ENCODE results near the gene SS18.

Gene SS18

DNA sequence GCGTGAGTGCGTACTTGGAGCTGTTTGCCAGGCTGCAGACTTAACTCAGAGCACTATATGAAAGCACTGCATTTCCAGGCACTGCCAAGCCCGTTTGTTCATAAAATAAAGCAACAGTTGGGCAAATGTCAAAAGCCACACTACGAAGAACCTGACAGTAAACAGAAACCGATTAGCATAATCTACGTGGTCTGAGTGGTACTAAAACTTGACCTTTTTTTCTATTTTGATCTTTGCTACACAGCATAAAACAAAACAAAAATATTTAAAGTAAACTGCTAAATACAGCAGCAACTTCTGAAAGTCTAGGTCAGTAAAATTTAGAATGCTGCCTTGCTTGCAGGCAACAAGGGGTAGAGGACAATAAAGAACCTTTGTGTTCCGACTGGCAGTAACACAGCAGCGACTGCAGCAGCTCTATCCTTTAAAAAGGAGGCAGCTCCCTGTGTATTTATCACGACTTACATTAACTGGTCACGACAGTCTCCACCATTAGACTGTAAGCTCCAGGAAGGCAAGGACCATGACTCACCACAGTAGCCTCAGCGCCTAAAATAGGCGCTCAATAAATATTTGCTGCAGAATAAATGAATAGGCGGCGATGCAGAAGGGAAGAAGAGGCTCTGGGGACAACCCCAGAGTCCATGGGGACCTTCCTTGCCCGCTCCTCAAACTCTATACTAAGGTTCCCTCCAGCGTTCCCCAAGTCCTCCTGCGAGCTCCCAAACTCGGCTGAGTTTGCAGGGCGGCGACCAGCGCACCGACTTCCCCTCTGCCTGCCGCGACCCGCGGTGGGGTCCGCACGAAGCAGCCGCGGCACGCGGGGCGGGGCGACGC is 902 bp downstream of the SS18 start:
- Mint-ChIP-seq H3K9me3 (no peaks in the 10 kb centered on the region), H3K27ac (peak overlapping the region; percentile 98), H3K27me3 (no peaks in the 10 kb centered on the region), H3K4me3 (peak overlapping the region; percentile 97), H3K36me3 (peaks cover 4% of the 10 kb centered on the region), H3K4me1 (peaks cover 23% of the 10 kb centered on the region)
- DNase-seq (ENCODE audit: low spot score in 2 of 2) (peak in 1 of 2 donors; percentile 3), ATAC-seq (ENCODE audit: low read depth) (no peak)

DNA sequence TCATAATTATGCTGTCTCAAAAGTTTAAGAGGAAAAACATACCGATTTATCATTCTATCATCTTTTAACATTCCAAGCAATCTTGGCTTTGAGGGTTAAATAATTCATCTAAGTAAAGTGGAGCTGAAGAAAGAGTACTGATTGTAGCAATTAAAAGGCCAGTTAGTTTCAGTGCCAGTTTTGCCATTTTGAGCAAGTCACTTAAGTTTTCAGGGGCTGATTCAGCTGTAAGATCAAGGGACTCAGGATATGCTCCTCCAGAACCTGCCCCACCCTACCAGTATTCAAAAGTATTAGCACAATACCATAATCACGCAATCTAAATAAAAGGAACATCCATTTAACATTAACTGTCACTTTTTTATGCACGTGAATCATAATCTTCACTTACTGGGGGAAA is 1.9 kb downstream of the SS18 start:
- H3K4me3 Mint-ChIP-seq = peak overlapping the region; percentile 97
- H3K27ac Mint-ChIP-seq = peak overlapping the region; percentile 98
- H3K4me1 Mint-ChIP-seq = peaks cover 23% of the 10 kb centered on the region
- no peaks in the 10 kb centered on the region for H3K9me3 Mint-ChIP-seq
- ATAC-seq (ENCODE audit: low read depth) = no peak
- H3K27me3 Mint-ChIP-seq = no peaks in the 10 kb centered on the region
- DNase-seq (ENCODE audit: low spot score in 2 of 2) = no peak
- H3K36me3 Mint-ChIP-seq = peaks cover 8% of the 10 kb centered on the region

DNA sequence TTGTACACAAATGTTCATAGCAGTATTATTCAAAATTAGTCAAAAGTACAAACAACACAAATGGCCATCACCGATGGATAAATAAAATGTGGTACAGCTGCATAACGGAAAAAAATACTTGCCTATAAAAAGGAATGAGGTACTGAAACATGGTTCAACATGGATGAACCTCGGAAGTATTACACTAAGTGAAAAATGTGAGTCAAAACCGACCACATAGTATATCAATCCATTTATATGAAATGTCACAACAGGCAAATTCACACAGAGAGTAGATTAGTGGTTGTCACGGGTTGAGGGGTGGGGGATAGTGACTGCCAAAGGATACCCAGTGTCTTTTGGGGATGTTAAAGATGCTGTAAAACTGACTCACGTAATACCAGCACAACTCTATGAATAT is 3.5 kb downstream of the SS18 start:
- ATAC-seq (ENCODE audit: low read depth) (no peak), DNase-seq (ENCODE audit: low spot score in 2 of 2) (no peak)
- Mint-ChIP-seq H3K36me3 (peaks cover 8% of the 10 kb centered on the region), H3K4me3 (peak overlapping the region; percentile 39), H3K4me1 (peaks cover 23% of the 10 kb centered on the region), H3K27me3 (no peaks in the 10 kb centered on the region), H3K9me3 (no peaks in the 10 kb centered on the region), H3K27ac (no peak overlapping the region)

DNA sequence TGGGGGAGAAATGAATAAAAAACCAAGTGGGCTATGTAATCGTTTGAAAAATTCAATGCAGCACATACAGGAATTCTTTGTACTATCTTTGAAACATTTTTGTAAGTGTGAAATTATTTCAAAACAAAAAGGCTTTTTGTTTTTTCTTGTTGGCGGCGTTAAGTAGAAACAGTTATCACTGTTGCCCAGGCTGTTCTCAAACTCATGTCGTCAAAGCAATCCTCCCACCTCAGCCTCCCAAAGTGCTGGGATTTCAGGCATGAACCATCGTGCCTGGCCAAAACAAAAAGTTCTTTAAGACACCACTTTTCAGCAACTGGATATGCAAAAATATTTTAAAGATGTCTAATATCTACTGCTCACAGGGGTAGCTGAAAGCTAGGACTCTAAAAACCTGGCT is 5.4 kb downstream of the SS18 start:
- DNase-seq (ENCODE audit: low spot score in 2 of 2) = no peak
- H3K9me3 Mint-ChIP-seq = no peaks in the 10 kb centered on the region
- no peak overlapping the region for H3K4me3 Mint-ChIP-seq
- H3K36me3 Mint-ChIP-seq = peaks cover 11% of the 10 kb centered on the region
- no peak for ATAC-seq (ENCODE audit: low read depth)
- H3K27ac Mint-ChIP-seq = no peak overlapping the region
- peaks cover 21% of the 10 kb centered on the region for H3K4me1 Mint-ChIP-seq
- H3K27me3 Mint-ChIP-seq = no peaks in the 10 kb centered on the region

DNA sequence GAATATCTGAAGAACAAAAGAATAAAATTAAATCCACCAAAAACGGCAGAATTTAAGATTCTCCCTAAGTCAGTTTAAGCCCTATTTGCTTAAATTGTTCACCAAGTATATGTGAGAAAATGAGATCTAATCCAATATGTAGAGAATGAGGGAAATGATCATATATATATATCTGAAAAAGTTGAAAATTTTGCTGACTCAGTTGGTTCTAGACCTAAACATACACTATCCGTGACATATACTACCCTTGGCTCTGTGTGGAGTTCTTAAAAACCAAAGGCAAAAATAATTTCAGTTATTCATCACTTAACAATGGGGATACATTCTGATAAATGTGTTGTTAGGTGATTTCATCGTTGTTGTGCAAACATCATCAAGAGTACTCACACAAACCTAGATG is 7.3 kb downstream of the SS18 start:
- DNase-seq (ENCODE audit: low spot score in 2 of 2) (no peak), ATAC-seq (ENCODE audit: low read depth) (no peak)
- H3K27me3 Mint-ChIP-seq = no peaks in the 10 kb centered on the region
- peaks cover 13% of the 10 kb centered on the region for H3K36me3 Mint-ChIP-seq
- peaks cover 16% of the 10 kb centered on the region for H3K4me1 Mint-ChIP-seq
- H3K4me3 Mint-ChIP-seq = no peak overlapping the region
- no peaks in the 10 kb centered on the region for H3K9me3 Mint-ChIP-seq
- no peak overlapping the region for H3K27ac Mint-ChIP-seq

DNA sequence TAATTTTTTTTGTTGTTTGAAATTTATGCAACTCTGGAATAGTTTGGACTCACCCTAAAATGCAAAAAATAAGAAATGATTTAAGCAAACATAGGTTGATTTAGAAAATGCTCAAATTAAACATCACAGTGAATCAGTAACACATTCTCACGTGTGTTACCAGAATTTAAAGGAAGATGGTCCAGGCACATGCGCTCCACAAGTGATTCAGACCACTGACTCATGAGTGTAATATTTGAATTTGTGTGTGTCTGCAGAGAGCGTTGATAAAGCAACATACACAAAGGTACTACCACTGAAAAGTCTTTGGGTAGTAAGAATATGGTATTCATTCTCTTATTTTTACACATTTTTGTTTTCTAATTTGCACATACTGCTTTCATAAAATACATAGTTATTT is 7.9 kb downstream of the SS18 start:
- peaks cover 13% of the 10 kb centered on the region for H3K36me3 Mint-ChIP-seq
- ATAC-seq (ENCODE audit: low read depth) = no peak
- no peak overlapping the region for H3K27ac Mint-ChIP-seq
- H3K4me1 Mint-ChIP-seq = peaks cover 14% of the 10 kb centered on the region
- H3K9me3 Mint-ChIP-seq = no peaks in the 10 kb centered on the region
- H3K27me3 Mint-ChIP-seq = no peaks in the 10 kb centered on the region
- no peak overlapping the region for H3K4me3 Mint-ChIP-seq
- no peak for DNase-seq (ENCODE audit: low spot score in 2 of 2)

DNA sequence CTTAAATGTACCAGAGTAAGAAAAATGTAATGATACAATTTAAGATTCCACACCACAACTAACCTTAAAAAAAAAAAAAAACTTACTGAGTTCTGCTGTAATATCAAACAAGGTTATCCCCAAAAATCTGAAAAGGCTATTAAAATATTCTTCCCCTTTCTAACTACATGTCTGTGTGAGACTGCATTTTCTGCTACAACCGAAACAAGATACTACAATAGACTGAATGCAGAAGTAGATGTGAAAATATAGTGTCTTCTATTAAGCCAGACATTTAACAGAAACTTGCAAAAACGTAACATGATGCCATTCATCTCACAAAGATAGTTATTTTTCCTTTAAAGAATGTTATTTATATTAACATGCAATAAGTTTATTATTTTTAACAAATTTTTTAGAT is 16.2 kb downstream of the SS18 start:
- ATAC-seq (ENCODE audit: low read depth) = no peak
- peaks cover 18% of the 10 kb centered on the region for H3K4me1 Mint-ChIP-seq
- DNase-seq (ENCODE audit: low spot score in 2 of 2) = no peak
- no peaks in the 10 kb centered on the region for H3K9me3 Mint-ChIP-seq
- no peaks in the 10 kb centered on the region for H3K27me3 Mint-ChIP-seq
- peaks cover 37% of the 10 kb centered on the region for H3K36me3 Mint-ChIP-seq
- H3K27ac Mint-ChIP-seq = no peak overlapping the region
- H3K4me3 Mint-ChIP-seq = no peak overlapping the region

DNA sequence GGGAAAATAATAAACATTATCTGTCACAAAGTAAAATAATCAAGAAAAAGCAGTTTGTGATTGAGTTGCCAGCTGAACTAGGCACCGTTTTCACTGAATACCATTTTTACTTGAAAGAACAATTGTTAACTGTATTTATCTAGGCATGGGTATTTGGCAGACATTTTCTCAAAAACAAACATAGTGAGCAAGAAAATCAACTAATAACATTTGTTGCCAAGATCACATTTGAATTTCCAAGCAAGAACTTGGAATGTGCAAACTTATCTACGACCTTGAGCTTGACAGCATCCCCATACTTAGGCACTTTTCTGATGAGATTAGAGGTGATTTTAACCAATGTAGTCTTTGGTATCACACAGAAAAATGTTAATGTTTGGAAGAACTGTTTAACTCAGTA is 16.7 kb downstream of the SS18 start:
- DNase-seq (ENCODE audit: low spot score in 2 of 2) (no peak), ATAC-seq (ENCODE audit: low read depth) (no peak)
- no peak overlapping the region for H3K4me3 Mint-ChIP-seq
- no peaks in the 10 kb centered on the region for H3K9me3 Mint-ChIP-seq
- H3K27me3 Mint-ChIP-seq = no peaks in the 10 kb centered on the region
- H3K36me3 Mint-ChIP-seq = peaks cover 38% of the 10 kb centered on the region
- peaks cover 16% of the 10 kb centered on the region for H3K4me1 Mint-ChIP-seq
- no peak overlapping the region for H3K27ac Mint-ChIP-seq

DNA sequence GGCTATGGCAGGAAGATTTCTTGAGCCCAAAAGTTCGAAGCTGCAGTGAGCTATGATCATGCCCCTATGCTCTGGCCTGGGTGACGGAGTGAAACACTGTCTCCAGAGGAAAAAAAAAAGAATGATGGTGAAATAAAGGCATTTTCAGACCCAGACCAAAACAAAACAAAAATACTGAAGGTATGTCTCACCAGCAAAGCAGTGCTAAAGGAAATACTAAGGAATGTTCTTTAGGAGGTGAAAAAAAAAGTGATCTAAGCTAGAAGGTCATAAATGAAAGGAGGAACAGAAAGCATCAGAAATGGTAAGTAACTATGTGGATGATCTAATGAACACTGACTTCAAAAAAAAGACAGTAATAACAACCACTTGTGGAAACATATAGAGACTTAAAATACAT is 18.7 kb downstream of the SS18 start:
- Mint-ChIP-seq H3K9me3 (no peaks in the 10 kb centered on the region), H3K4me1 (peaks cover 15% of the 10 kb centered on the region), H3K4me3 (no peak overlapping the region), H3K36me3 (peaks cover 43% of the 10 kb centered on the region), H3K27ac (no peak overlapping the region), H3K27me3 (no peaks in the 10 kb centered on the region)
- DNase-seq (ENCODE audit: low spot score in 2 of 2) (no peak), ATAC-seq (ENCODE audit: low read depth) (no peak)

DNA sequence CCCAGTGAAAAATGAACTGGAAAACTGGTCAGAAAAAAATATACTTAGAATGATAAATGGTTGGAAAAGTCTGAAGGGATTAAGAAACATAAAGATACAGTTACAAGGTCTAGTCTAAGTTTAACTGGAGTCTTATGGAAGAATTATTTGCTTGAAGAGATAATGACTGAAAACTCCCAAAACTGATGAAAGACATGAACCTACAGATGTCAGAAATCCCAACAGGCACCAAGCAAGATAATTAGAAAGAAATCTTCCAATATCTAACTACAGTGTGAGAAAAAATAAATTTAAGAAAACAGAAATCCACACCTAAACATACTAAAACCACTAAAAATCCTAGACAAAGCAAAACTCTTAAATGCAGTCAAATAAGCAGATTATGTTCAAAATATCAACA is 19.4 kb downstream of the SS18 start:
- peak overlapping the region; percentile 24 for H3K27ac Mint-ChIP-seq
- ATAC-seq (ENCODE audit: low read depth) (no peak), DNase-seq (ENCODE audit: low spot score in 2 of 2) (no peak)
- H3K9me3 Mint-ChIP-seq = no peaks in the 10 kb centered on the region
- no peaks in the 10 kb centered on the region for H3K27me3 Mint-ChIP-seq
- H3K4me1 Mint-ChIP-seq = peaks cover 18% of the 10 kb centered on the region
- H3K36me3 Mint-ChIP-seq = peaks cover 45% of the 10 kb centered on the region
- H3K4me3 Mint-ChIP-seq = no peak overlapping the region

DNA sequence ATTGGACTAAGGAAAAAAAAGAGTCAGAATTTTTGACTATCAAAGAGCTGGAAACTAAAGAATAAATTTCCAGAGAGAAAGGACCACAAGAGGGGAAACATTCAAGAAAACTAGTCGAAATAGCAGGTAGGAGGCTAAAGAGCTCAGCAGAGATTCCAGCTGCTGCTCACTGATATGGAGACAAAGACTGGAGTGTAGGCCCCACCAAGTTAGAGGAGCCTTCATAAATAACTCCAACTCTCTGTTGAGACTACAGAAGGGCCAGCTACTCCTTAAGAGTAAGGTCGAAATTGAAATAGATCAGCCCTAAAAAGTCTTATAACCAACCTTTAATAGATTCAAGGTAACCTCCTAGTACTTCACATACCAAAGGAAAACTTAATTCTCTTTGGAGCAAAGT is 31.1 kb downstream of the SS18 start:
- no peak for ATAC-seq (ENCODE audit: low read depth)
- no peaks in the 10 kb centered on the region for H3K27me3 Mint-ChIP-seq
- peaks cover 2% of the 10 kb centered on the region for H3K4me1 Mint-ChIP-seq
- H3K4me3 Mint-ChIP-seq = no peak overlapping the region
- peak overlapping the region; percentile 48 for H3K27ac Mint-ChIP-seq
- H3K36me3 Mint-ChIP-seq = peaks cover 30% of the 10 kb centered on the region
- no peaks in the 10 kb centered on the region for H3K9me3 Mint-ChIP-seq
- DNase-seq (ENCODE audit: low spot score in 2 of 2) = no peak

DNA sequence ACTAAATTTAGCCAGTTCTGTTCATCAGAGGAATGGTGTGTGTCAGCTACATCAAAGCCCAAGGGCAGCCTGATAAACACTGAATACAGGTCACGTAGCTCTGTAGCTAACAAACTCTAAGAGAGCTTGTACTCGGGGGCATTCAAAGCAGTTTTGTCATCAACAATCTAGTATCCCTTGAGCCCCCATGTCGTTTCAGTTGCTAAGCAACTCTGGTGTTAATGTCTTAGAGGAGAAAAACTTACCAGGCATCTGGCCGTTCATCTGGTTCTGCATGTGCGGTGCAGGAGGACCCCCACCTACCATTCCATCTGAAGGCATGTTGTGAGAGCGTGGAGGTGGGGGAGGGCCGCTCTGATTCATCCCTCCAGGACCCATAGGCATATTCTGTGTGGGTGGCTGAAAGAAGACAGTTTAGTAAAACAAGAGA is 33.1 kb downstream of the SS18 start:
- Mint-ChIP-seq H3K36me3 (peaks cover 39% of the 10 kb centered on the region), H3K9me3 (no peaks in the 10 kb centered on the region), H3K4me1 (peaks cover 2% of the 10 kb centered on the region), H3K4me3 (no peak overlapping the region), H3K27ac (peak overlapping the region; percentile 53), H3K27me3 (no peaks in the 10 kb centered on the region)
- DNase-seq (ENCODE audit: low spot score in 2 of 2) (no peak), ATAC-seq (ENCODE audit: low read depth) (no peak)

DNA sequence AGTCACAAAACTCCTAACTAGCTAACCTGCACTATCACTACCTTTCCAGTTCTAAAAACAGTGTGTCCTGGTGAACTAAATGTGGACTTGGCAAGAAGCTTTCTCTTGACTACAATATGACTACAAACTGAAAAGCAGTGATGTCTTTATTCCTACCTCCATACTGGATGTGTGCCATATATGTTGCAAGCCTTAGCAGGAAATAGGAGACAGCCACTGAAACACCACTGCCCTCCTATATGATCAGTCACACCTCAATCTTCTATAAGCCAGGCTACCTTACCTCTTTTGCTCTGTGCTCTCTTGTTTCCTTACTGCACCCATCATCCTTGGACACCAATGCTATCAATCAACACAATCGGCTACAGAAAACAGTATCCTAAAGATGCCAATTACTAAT is 34.1 kb downstream of the SS18 start:
- no peak overlapping the region for H3K27ac Mint-ChIP-seq
- H3K36me3 Mint-ChIP-seq = peaks cover 34% of the 10 kb centered on the region
- H3K4me3 Mint-ChIP-seq = no peak overlapping the region
- no peaks in the 10 kb centered on the region for H3K27me3 Mint-ChIP-seq
- H3K4me1 Mint-ChIP-seq = peaks cover 2% of the 10 kb centered on the region
- ATAC-seq (ENCODE audit: low read depth) = no peak
- DNase-seq (ENCODE audit: low spot score in 2 of 2) = no peak
- no peaks in the 10 kb centered on the region for H3K9me3 Mint-ChIP-seq

DNA sequence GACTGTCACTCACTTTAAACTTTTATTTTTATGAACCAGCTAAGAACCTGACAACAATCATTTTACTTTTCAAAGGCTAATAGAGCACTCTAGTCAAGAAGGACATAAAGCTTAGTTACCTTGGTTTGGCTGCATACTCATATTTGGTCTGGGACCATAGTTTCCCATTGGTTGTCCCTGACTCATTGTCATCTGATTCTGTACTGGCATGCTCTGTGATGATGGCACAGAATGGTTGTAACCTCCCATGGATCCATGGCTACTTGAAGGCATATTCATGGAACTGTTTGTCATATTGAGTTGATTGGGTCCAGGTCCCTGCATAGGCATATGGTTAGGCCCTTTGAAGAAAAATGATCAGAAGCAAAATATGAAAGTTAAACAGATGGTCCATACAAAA is 37.9 kb downstream of the SS18 start:
- H3K4me3 Mint-ChIP-seq = no peak overlapping the region
- ATAC-seq (ENCODE audit: low read depth) = no peak
- H3K4me1 Mint-ChIP-seq = no peaks in the 10 kb centered on the region
- no peak for DNase-seq (ENCODE audit: low spot score in 2 of 2)
- H3K9me3 Mint-ChIP-seq = no peaks in the 10 kb centered on the region
- H3K27ac Mint-ChIP-seq = no peak overlapping the region
- no peaks in the 10 kb centered on the region for H3K27me3 Mint-ChIP-seq
- H3K36me3 Mint-ChIP-seq = peaks cover 24% of the 10 kb centered on the region

DNA sequence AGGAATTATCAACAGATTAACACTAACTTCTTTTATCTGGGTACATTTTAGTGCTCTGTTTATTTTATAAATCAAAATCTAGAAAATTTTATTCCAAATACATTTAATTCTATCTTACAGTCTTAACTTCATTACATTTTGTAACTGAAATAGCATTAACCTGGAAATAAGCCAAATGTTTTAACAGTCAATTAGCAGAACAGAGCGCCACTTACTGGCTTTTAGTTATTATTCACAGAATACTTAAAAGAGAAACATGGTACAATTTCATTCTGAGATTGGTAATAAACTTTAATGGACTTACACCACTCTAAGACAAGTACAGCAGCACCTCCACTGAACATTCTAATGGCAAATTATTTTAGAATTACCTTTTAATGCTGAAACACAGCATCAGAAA is 38.6 kb downstream of the SS18 start:
- no peaks in the 10 kb centered on the region for H3K9me3 Mint-ChIP-seq
- H3K27ac Mint-ChIP-seq = no peak overlapping the region
- H3K36me3 Mint-ChIP-seq = peaks cover 22% of the 10 kb centered on the region
- H3K27me3 Mint-ChIP-seq = no peaks in the 10 kb centered on the region
- ATAC-seq (ENCODE audit: low read depth) (no peak), DNase-seq (ENCODE audit: low spot score in 2 of 2) (no peak)
- H3K4me1 Mint-ChIP-seq = no peaks in the 10 kb centered on the region
- H3K4me3 Mint-ChIP-seq = no peak overlapping the region

Measured in memory B cell (primary cell).